Tibial artery (tissue), 4 donors: ENCODE data around the gene KIAA0930.
"Not testable (repeated sequence)": the region's sequence is repeated elsewhere in the genome, so short reads cannot be mapped to it uniquely, and the experiment has no call there.

Source experiments
- DNase-seq, 2 donors: peaks; one replicate each; pipeline ENCODE4 v3.0.0-alpha.2; 2019
- H3K27ac ChIP-seq, 2 donors: fragments of 200-600 bp; sonication (generic) in 1 of 2; 1 replicate in 1 of 2; 2 replicates in 1 of 2; pipeline ENCODE4 v1.5.1; 2018 to 2019; ENCODE audit warnings: mild to moderate bottlenecking in 1 of 2
- H3K27me3 ChIP-seq, 2 donors: fragments of 200-600 bp; sonication (generic) in 1 of 2; one replicate each; pipeline versions ENCODE4 v1.5.1 to v1.6.0; 2016 to 2019
- H3K36me3 ChIP-seq, 3 donors: fragments of 200-600 bp; sonication (generic) in 2 of 3; one replicate each; pipeline ENCODE4 v1.5.1; 2016 to 2019; ENCODE audit warnings: mild to moderate bottlenecking in 2 of 3
- H3K4me1 ChIP-seq, 4 donors: fragments of 200-600 bp; sonication (generic) in 2 of 4; 1 replicate in 3 of 4; 2 replicates in 1 of 4; pipeline ENCODE4 v1.5.1; 2016 to 2019
- H3K4me3 ChIP-seq, 2 donors: fragments of 200-600 bp; sonication (generic) in 1 of 2; 1 replicate in 1 of 2; 2 replicates in 1 of 2; pipeline ENCODE4 v1.5.1; 2018 to 2019; ENCODE audit warnings: mild to moderate bottlenecking in 2 of 2
- H3K9me3 ChIP-seq, 3 donors: fragments of 200-600 bp; sonication (generic) in 1 of 3; one replicate each; pipeline ENCODE4 v1.5.1; 2016 to 2019
- intact Hi-C: fragments of 100-400 bp; cut with DNase I; formaldehyde crosslinking; loops from one replicate; pipeline ENCODE4 v1.15.0; 2023; ENCODE audit warnings: low total_unique reads
- TF ChIP-seq, protein P1 (sequence below), 2 experiments: fragments of 200-600 bp in 1 of 2; fragments of 450-650 bp in 1 of 2; IDR thresholded peaks; one replicate each; pipeline ENCODE4 v1.5.1; 2017 to 2019; ENCODE audit warnings: antibody characterized with exemption in 2 of 2, mild to moderate bottlenecking in 1 of 2, moderate library complexity in 1 of 2

KIAA0930 gene

DNA sequence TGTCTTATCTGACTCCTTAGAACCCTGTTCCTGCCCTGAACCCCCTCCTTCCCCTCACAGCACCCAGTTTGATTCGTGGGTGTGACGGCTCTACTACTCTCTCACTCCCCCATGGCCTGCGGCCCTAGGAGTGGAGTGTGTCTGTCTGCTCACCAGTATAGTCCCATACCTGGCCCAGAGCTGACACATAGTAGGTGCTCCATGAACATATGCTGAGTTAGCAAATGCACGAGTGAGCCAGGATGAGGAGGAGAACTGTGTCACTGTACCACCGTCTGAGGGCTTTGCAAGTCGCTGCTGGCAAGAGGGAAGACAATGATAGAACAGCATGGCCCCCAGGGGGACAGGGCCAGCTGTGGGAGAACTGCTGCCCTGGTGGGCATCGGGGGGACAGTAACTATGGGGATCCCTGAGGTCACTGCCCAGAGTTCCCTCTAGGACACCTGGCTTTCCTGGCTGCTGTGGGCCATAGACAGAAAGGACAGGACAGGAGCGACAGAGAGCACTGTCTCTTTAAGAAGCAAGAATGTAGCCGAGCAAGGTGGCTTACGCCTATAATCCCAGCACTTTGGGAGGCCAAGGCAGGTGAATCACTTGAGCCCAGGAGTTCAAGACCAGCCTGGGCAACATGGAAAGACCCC, 19.2 kb upstream of the KIAA0930 start:
- Histone ChIP-seq H3K36me3 (no peaks in the 10 kb centered on the region), H3K4me1 (peaks cover 0 to 11% (median 4%) of the 10 kb centered on the region in 4 donors), H3K27ac (no peak overlapping the region), H3K4me3 (no peak overlapping the region), H3K27me3 (no peaks in the 10 kb centered on the region), H3K9me3 (no peaks in the 10 kb centered on the region)
- TF ChIP-seq, protein P1, sequence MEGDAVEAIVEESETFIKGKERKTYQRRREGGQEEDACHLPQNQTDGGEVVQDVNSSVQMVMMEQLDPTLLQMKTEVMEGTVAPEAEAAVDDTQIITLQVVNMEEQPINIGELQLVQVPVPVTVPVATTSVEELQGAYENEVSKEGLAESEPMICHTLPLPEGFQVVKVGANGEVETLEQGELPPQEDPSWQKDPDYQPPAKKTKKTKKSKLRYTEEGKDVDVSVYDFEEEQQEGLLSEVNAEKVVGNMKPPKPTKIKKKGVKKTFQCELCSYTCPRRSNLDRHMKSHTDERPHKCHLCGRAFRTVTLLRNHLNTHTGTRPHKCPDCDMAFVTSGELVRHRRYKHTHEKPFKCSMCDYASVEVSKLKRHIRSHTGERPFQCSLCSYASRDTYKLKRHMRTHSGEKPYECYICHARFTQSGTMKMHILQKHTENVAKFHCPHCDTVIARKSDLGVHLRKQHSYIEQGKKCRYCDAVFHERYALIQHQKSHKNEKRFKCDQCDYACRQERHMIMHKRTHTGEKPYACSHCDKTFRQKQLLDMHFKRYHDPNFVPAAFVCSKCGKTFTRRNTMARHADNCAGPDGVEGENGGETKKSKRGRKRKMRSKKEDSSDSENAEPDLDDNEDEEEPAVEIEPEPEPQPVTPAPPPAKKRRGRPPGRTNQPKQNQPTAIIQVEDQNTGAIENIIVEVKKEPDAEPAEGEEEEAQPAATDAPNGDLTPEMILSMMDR (IDR thresholded peaks at IDR 0.05): no peak
- intact Hi-C loops: no loop called here
- DNase-seq: no peak

GRCh38 chr22:45257941-45258340, 17.2 kb upstream of the KIAA0930 start:
- intact Hi-C loops, H3K27me3 ChIP-seq, H3K36me3 ChIP-seq, H3K4me1 ChIP-seq, H3K27ac ChIP-seq, H3K9me3 ChIP-seq, DNase-seq, H3K4me3 ChIP-seq: not testable (repeated sequence)

DNA sequence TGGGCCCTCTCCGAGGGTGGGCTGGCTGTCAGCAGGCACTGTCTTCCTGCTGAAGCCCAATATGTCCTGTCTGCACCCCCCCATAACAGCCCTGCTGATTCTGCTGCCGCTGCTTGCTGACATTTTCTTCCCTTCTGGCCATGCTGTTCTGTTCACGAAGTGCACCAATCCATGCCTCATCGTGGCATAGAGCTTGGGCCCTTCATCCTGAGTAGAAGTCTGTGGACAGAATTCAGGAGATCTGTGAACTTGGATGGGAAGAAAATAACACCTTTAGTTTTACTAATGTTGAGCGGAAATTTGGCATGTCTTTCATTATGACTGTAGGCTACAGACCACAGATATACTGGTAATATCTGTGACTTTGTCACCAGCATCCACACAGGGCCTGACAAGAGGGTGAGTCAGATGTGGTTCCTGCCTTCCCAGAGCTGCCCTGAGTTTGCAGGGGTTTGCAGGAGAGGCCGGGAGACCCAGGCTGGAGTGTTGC, 14.1 kb upstream of the KIAA0930 start:
- H3K4me3 ChIP-seq: no peak overlapping the region
- TF ChIP-seq, protein P1 (IDR thresholded peaks at IDR 0.05): no peak
- no peak for DNase-seq
- H3K4me1 ChIP-seq: no peaks in the 10 kb centered on the region
- peaks cover 0 to 2% of the 10 kb centered on the region in 2 donors for H3K27me3 ChIP-seq
- no peak overlapping the region for H3K27ac ChIP-seq
- H3K9me3 ChIP-seq: no peaks in the 10 kb centered on the region
- no peaks in the 10 kb centered on the region for H3K36me3 ChIP-seq
- intact Hi-C loops: no loop called here

DNA sequence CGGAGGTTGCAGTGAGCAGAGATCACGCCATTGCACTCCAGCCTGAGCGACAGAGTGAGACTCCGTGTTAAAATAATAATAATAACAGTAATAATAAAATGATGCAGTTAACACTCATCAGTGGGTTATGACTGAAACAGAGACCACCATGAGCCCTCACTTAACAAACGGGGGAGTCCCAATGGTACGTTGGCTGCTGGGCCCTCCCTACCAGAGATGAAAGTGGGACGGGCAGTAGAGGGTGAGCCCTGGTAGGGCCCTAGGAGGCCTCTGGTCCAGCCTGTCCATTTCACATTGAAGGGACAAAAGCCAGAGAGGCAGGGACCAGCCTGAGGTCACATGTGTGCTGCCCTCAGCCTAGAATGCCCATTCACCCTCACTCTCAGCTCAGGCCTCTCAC, 13.7 kb upstream of the KIAA0930 start:
- intact Hi-C loops: no loop called here
- Histone ChIP-seq H3K27ac (no peak overlapping the region), H3K4me1 (no peaks in the 10 kb centered on the region), H3K4me3 (no peak overlapping the region), H3K36me3 (no peaks in the 10 kb centered on the region), H3K9me3 (no peaks in the 10 kb centered on the region), H3K27me3 (peaks cover 0 to 2% of the 10 kb centered on the region in 2 donors)
- TF ChIP-seq, protein P1 (IDR thresholded peaks at IDR 0.05): no peak
- no peak for DNase-seq

DNA sequence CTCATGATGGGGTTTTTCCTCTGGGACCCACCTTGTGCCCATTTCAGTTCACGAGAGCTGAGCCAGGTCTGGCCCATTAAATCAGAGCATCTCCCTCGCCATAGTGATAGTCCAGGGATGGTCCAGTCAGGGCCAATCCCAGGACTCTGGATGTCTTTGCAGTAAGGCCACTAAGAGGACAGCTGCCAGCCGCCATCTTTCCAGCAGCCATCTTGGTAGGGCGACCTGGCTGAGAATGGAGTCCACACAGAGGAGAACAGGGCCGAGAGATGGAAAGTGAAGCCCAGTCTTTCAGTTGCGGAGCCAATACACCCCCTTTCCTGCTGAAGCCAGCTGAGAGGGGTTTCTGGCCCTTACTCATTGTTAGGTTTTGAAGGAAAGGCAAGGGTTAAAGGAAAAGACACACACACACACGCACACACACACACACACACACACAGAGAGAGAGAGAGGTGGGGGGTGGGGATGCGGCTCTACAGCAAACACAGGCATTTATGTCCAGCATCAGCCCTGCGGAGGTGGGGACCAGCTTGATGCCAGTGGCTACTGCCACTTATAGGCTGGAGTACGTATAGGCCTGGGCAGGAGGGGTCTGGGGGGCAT, 12.4 kb upstream of the KIAA0930 start:
- no peak for DNase-seq

DNA sequence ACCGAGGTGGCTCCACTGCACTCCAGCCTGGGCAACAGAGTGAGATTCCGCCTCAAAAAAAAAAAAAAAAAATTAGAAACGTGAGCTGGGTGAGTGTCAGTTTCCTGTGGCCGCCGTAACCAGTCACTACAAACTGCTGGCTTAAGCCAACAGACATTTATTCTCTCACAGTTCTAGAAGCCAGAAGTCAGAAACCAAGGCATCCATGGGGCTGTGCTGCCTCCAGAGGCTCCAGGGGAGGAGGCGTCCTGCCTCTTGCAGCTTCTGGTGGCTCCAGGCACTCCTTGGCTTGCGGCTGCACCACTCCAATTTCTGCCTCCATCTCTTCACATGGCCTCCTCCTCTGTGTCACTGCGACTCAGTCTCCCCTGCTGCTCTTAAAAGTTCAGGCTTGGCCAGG, 11.1 kb upstream of the KIAA0930 start:
- Histone ChIP-seq H3K36me3 (no peaks in the 10 kb centered on the region), H3K4me1 (no peaks in the 10 kb centered on the region), H3K27ac (no peak overlapping the region), H3K27me3 (peaks cover 0 to 2% of the 10 kb centered on the region in 2 donors), H3K9me3 (no peaks in the 10 kb centered on the region), H3K4me3 (no peak overlapping the region)
- no peak for DNase-seq
- intact Hi-C loops: no loop called here
- TF ChIP-seq, protein P1 (IDR thresholded peaks at IDR 0.05): no peak

More for the DNA sequence above, 12.4 kb upstream of the KIAA0930 start:
- no peaks in the 10 kb centered on the region for H3K36me3 ChIP-seq
- no peaks in the 10 kb centered on the region for H3K4me1 ChIP-seq
- H3K9me3 ChIP-seq: no peaks in the 10 kb centered on the region
- H3K27ac ChIP-seq: no peak overlapping the region
- TF ChIP-seq, protein P1 (IDR thresholded peaks at IDR 0.05): no peak
- intact Hi-C loops: no loop called here
- H3K27me3 ChIP-seq: peaks cover 0 to 2% of the 10 kb centered on the region in 2 donors
- no peak overlapping the region for H3K4me3 ChIP-seq
